Stomach (tissue), 4 donors: ENCODE data around the gene FKBP1C.

Experiments
- EP300 ChIP-seq: sonication (generic); formaldehyde crosslinking; IDR thresholded peaks from one replicate; pipeline ENCODE4 v1.6.1; 2017; ENCODE audit warnings: antibody characterized with exemption
- POLR2A ChIP-seq, 4 donors: fragments of 450-650 bp; IDR thresholded peaks; one replicate each; pipeline ENCODE4 v1.6.1; 2016; ENCODE audit warnings: antibody characterized with exemption in 4 of 4, control low read depth in 2 of 4, mild to moderate bottlenecking in 1 of 4, moderate library complexity in 1 of 4
- POLR2AphosphoS5 ChIP-seq, 3 donors: sonication (generic); formaldehyde crosslinking; IDR thresholded peaks; one replicate each; pipeline ENCODE4 v1.6.1; 2016; ENCODE audit warnings: antibody characterized with exemption in 3 of 3
- TF ChIP-seq, protein P1 (sequence below), 7 experiments: fragments of 450-650 bp in 4 of 7; fragments of 200-600 bp in 3 of 7; sonication (generic) in 3 of 7; IDR thresholded peaks; one replicate each; pipeline ENCODE4 v1.5.1; 2016 to 2019; ENCODE audit warnings: antibody characterized with exemption in 7 of 7, control low read depth in 2 of 7, mild to moderate bottlenecking in 1 of 7

DNA sequence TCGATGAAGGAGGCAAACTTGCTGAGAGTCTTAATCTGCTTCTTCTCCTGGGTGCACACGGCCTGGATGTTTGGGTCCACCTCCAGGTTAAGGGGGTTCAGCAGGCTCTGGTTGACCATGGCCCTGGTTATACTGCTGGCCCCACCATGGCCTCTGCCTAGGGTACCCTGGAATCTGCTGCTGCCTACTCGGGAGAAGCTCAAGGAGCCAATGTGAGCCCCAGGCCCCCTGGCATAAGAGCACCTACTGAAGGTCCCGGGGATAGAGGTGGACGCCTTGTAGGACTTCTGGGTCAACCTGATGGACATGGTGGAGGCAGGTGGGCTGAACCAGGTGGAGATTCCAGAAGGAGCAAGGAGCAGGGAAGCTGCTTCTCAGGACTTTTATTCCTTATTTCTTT is 17.9 kb upstream of the FKBP1C start:
- no peak for TF ChIP-seq POLR2A (IDR thresholded peaks at IDR 0.05)
- TF ChIP-seq, protein P1, sequence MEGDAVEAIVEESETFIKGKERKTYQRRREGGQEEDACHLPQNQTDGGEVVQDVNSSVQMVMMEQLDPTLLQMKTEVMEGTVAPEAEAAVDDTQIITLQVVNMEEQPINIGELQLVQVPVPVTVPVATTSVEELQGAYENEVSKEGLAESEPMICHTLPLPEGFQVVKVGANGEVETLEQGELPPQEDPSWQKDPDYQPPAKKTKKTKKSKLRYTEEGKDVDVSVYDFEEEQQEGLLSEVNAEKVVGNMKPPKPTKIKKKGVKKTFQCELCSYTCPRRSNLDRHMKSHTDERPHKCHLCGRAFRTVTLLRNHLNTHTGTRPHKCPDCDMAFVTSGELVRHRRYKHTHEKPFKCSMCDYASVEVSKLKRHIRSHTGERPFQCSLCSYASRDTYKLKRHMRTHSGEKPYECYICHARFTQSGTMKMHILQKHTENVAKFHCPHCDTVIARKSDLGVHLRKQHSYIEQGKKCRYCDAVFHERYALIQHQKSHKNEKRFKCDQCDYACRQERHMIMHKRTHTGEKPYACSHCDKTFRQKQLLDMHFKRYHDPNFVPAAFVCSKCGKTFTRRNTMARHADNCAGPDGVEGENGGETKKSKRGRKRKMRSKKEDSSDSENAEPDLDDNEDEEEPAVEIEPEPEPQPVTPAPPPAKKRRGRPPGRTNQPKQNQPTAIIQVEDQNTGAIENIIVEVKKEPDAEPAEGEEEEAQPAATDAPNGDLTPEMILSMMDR (IDR thresholded peaks at IDR 0.05): no peak
- no peak for TF ChIP-seq POLR2AphosphoS5 (IDR thresholded peaks at IDR 0.05)
- TF ChIP-seq EP300: no peak
